IPS DF 4.7 (cell line): Measurements from ENCODE around the gene TMEM30A.

ENCODE experiments used
- DNase-seq: peaks from one replicate; pipeline ENCODE4 v3.0.0-alpha.2; 2013; ENCODE audit warnings: low spot score; ENCODE audit errors: extremely low read depth

TMEM30A gene

GRCh38 chr6:75284632-75285282 is at the start of gene TMEM30A:
Gene TMEM30A (minus strand): TSS chr6:75284792. CDS start chr6:75284638, 154 bp downstream.
- peak; percentile 96 for DNase-seq

GRCh38 chr6:75333676-75334200 is 49.1 kb upstream of the TMEM30A start:
- DNase-seq = no peak

GRCh38 chr6:75331151-75331550 is 46.6 kb upstream of the TMEM30A start:
- no peak for DNase-seq

- no peak for DNase-seq
Observed at GRCh38 chr6:75329703-75330102, 45.1 kb upstream of the TMEM30A start.

GRCh38 chr6:75327807-75328206 is 43.2 kb upstream of the TMEM30A start:
- no peak for DNase-seq

GRCh38 chr6:75326557-75327258 is 42.1 kb upstream of the TMEM30A start:
- no peak for DNase-seq

GRCh38 chr6:75318900-75319299 is 34.3 kb upstream of the TMEM30A start:
- no peak for DNase-seq

GRCh38 chr6:75317503-75318206 is 33.1 kb upstream of the TMEM30A start:
- DNase-seq = no peak

GRCh38 chr6:75315978-75316377 is 31.4 kb upstream of the TMEM30A start:
- no peak for DNase-seq

- DNase-seq = no peak
Observed at GRCh38 chr6:75308250-75308988, 23.8 kb upstream of the TMEM30A start.

- DNase-seq = no peak
Observed at GRCh38 chr6:75307364-75308004, 22.9 kb upstream of the TMEM30A start.

GRCh38 chr6:75306064-75306463 is 21.5 kb upstream of the TMEM30A start:
- no peak for DNase-seq

- DNase-seq = no peak
Observed at GRCh38 chr6:75305573-75305972, 21.0 kb upstream of the TMEM30A start.

- DNase-seq = no peak
Observed at GRCh38 chr6:75302280-75302679, 17.7 kb upstream of the TMEM30A start.

GRCh38 chr6:75301537-75301936 is 16.9 kb upstream of the TMEM30A start:
- DNase-seq = no peak

GRCh38 chr6:75301088-75301487 is 16.5 kb upstream of the TMEM30A start:
- DNase-seq = no peak

- no peak for DNase-seq
Observed at GRCh38 chr6:75300531-75300855, 15.9 kb upstream of the TMEM30A start.

- no peak for DNase-seq
Observed at GRCh38 chr6:75299801-75300530, 15.4 kb upstream of the TMEM30A start.

GRCh38 chr6:75296811-75297779 is 12.5 kb upstream of the TMEM30A start:
- no peak for DNase-seq
